ENCODE data around the gene CFAP210.
"Not testable (repeated sequence)": the region's sequence is repeated elsewhere in the genome, so short reads cannot be mapped to it uniquely, and the experiment has no call there.

The CFAP210 gene

GRCh38 chr2:169615982-169616381 is 78.2 kb downstream of the CFAP210 start:
- DNase-seq, result not testable (repeated sequence)

GRCh38 chr2:169613876-169614275 is 80.3 kb downstream of the CFAP210 start:
- DNase-seq, result no peak

- no peak for DNase-seq
Observed at GRCh38 chr2:169609264-169609663, 84.9 kb downstream of the CFAP210 start.

- no peak for DNase-seq
Observed at GRCh38 chr2:169599568-169599967, 94.6 kb downstream of the CFAP210 start.

DNA sequence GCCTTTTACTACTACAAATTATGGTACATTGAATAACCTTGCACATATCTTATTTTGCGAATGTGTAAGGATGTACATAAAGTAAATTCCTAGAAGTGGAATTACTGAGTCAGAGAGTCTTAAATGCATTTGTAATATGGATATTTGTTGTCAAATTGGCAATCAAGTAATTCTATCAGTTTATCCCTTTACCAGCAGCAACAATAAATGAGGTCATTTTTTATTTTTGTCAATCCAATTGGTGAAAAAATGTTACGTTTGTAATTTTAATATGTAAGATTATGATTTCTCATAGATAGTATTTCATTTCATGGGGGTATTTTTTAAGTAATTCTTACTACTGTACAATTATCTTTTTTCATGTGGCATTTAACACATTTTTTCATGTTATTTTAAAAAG is 95.2 kb downstream of the CFAP210 start:
- DNase-seq, result no peak

- not testable (repeated sequence) for DNase-seq
Observed at GRCh38 chr2:169596546-169596945, 97.7 kb downstream of the CFAP210 start.

All from C1 segment of cervical spinal cord (tissue), 14 donors.